IMR-90 (cell line): ENCODE data around the gene MAML1.

Source experiments
- CEBPB ChIP-seq: IDR thresholded peaks from 2 replicates; pipeline ENCODE4 v1.6.1; 2012; ENCODE audit warnings: low read depth, low read length, improper control_type of control experiment
- CHD1 ChIP-seq: IDR thresholded peaks from 2 replicates; pipeline ENCODE4 v1.6.1; 2012; ENCODE audit warnings: low read depth, low read length, improper control_type of control experiment
- CTCF ChIP-seq: conservative IDR thresholded peaks from 2 replicates; pipeline ENCODE4 v1.5.1; 2012; ENCODE audit warnings: mild to moderate bottlenecking, low read depth, low read length, improper control_type of control experiment
- ELK1 ChIP-seq: fragments of 150-350 bp; IDR thresholded peaks from 2 replicates; pipeline ENCODE4 v1.6.1; 2016; ENCODE audit warnings: low read depth, mild to moderate bottlenecking, low read length, moderate library complexity, borderline replicate concordance
- MAZ ChIP-seq: IDR thresholded peaks from 2 replicates; pipeline ENCODE4 v1.6.1; 2012; ENCODE audit warnings: low read depth, mild to moderate bottlenecking, low read length, improper control_type of control experiment, moderate library complexity, borderline replicate concordance
- POLR2A ChIP-seq: IDR thresholded peaks from 2 replicates; pipeline ENCODE4 v1.6.1; 2012; ENCODE audit warnings: mild to moderate bottlenecking, low read depth, low read length
- RFX5 ChIP-seq: IDR thresholded peaks from 2 replicates; pipeline ENCODE4 v1.8.0; 2012; ENCODE audit warnings: low read depth, mild to moderate bottlenecking, low read length, moderate library complexity
- USF2 ChIP-seq: fragments of 150-350 bp; IDR thresholded peaks from 2 replicates; pipeline ENCODE4 v1.6.1; 2017; ENCODE audit warnings: mild to moderate bottlenecking, antibody characterized with exemption, low read length, low read depth

GRCh38 chr5:179779826-179780225, 47.2 kb downstream of the MAML1 start:
- TF ChIP-seq ELK1 (no peak), CTCF (no peak), RFX5 (no peak), POLR2A (no peak), USF2 (no peak), MAZ (no peak), CHD1 (no peak), CEBPB (no peak)
